ENCODE data around the gene TLK1.

- TF ChIP-seq CTCF (IDR thresholded peaks at IDR 0.05): peak in 3 of 7 experiments; percentile 13 to 35 (median 32)
- no peak for TF ChIP-seq POLR2A (IDR thresholded peaks at IDR 0.05)
These were observed 19.4 kb downstream of the TLK1 start for GRCh38 chr2:171141320-171141719.
